ENCODE results near the gene IL4R.
"Not testable (repeated sequence)": the region's sequence is repeated elsewhere in the genome, so short reads cannot be mapped to it uniquely, and the experiment has no call there.

Gene IL4R

GRCh38 chr16:27384425-27384824, 70.7 kb downstream of the IL4R start:
- FAIRE-seq, result no peak

GRCh38 chr16:27385398-27385797, 71.6 kb downstream of the IL4R start:
- FAIRE-seq, result no peak

GRCh38 chr16:27386674-27387073, 72.9 kb downstream of the IL4R start:
- FAIRE-seq, result no peak

- no peak for FAIRE-seq
Observed at GRCh38 chr16:27387724-27388123, 74.0 kb downstream of the IL4R start.

GRCh38 chr16:27389272-27389961, 75.6 kb downstream of the IL4R start:
- FAIRE-seq, result no peak

- FAIRE-seq, result no peak
Observed at GRCh38 chr16:27390151-27390550, 76.4 kb downstream of the IL4R start.

GRCh38 chr16:27392671-27393070, 78.9 kb downstream of the IL4R start:
- no peak for FAIRE-seq

- no peak for FAIRE-seq
Observed at GRCh38 chr16:27394516-27394915, 80.7 kb downstream of the IL4R start.

- FAIRE-seq, result not testable (repeated sequence)
Observed at GRCh38 chr16:27398341-27398893, 84.6 kb downstream of the IL4R start.

GRCh38 chr16:27398894-27399853, 85.4 kb downstream of the IL4R start:
- no peak for FAIRE-seq

- FAIRE-seq, result no peak
Observed at GRCh38 chr16:27399969-27400368, 86.2 kb downstream of the IL4R start.

GRCh38 chr16:27400751-27401620, 87.2 kb downstream of the IL4R start:
- no peak for FAIRE-seq

- FAIRE-seq, result no peak
Observed at GRCh38 chr16:27401768-27402568, 88.2 kb downstream of the IL4R start, which contains the start of gene IL21R. IL21R (plus strand) TSS chr16:27402174; CDS start chr16:27430072, 27,898 bp downstream.

GRCh38 chr16:27402569-27402963, 88.8 kb downstream of the IL4R start:
- FAIRE-seq, result no peak

- no peak for FAIRE-seq
Observed at GRCh38 chr16:27402964-27403600, 89.3 kb downstream of the IL4R start.

GRCh38 chr16:27403601-27403992, 89.8 kb downstream of the IL4R start:
- no peak for FAIRE-seq

- FAIRE-seq, result no peak
Observed at GRCh38 chr16:27404163-27404823, 90.5 kb downstream of the IL4R start.

GRCh38 chr16:27405546-27406451, 92.0 kb downstream of the IL4R start:
- no peak for FAIRE-seq

GRCh38 chr16:27406511-27407128, 92.8 kb downstream of the IL4R start:
- no peak for FAIRE-seq
